Measurements from ENCODE around the gene ST6GALNAC5.

ST6GALNAC5 gene

DNA sequence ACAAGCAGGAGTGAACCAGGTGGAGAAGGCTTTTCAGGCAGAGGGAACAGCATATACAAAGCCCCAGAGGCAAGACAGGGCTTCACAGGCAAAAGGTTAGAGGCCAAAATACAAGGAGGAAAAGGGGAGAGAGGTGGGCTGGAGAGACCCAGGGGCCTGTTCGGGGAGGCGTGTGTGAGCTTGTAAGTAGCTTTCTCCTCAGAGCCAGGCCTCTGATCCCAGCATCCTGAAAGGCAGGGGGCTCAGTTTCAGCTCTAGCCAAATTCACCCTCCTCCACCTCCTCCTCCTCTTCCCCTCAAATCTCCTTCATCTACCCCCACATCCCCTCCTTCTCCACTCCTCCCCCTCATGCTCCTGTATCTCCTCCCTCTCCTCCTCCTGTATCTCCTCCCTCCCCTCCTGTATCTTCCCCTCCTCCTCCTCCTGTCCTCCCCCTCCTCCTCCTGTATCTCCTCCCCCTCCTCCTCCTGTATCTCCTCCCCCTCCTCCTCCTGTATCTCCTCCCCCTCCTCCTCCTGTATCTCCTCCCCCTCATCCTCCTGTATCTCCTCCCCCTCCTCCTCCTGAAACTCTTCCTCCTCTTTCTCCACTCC lies 148.6 kb downstream of the ST6GALNAC5 start:
- no peak for DNase-seq

DNA sequence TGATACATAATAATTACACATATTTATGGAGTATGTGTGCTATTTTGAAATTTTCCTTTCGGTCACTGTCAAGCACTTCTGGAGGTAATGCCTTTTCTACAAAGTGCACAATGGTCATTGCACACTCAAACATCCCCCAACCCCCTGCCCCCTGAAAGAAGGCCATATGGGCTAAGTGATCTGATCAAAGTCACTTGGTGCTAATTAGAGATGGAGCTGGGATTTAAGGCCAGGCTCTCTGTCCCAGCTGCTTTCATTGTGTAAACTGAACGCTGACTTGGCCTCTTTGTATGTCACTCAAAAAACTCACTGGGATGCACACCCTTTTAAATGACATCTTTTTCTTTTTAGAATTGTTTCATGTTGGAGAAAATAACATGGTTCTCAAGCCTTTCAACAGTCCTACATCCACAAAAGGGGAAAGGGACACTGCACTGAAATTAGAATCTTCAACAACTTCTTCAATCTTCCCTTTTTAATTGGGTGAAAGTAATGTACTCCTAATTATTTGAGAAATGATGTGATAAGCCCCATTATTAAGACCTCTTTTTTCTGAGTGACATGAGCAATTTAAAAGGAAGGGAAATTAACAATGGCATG lies 149.2 kb downstream of the ST6GALNAC5 start:
- no peak for DNase-seq

DNA sequence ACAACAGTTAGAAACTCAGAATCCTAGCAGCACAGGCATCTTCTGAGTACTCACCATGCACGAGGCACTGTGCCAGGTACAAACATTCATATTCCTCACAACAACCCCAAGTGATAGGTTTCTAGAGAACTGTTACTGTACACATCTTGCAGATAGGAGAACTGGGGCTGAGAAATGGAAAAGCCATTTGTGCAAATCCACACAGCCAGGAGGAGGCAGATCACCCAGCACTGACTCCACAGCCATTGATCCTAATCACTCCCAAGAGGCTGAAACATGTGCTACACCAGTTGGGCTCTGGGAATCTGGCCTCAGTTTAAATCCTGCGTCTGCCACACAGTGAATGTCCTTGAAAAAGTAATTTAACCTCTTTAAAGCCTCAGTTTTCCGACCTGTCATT lies 151.0 kb downstream of the ST6GALNAC5 start:
- no peak for DNase-seq

DNA sequence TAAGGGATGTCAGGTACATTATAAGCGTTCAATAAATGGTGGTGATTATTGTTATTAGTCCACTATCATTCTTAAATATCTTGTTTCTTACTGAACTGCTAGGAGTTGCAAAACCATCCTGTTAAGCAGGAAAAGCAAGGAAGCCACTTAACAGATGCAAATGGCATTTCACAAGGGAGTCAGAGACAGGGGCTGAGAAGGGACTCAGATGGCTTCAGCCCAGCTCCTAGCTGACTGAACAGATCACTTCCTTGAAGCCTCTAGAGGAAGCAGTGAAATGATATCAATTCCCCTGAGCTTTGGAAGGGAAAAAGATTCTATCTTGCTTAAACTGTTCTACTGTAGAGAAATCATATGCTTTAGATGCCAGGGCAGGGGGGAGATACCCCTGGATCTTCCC lies 151.5 kb downstream of the ST6GALNAC5 start:
- no peak for DNase-seq

DNA sequence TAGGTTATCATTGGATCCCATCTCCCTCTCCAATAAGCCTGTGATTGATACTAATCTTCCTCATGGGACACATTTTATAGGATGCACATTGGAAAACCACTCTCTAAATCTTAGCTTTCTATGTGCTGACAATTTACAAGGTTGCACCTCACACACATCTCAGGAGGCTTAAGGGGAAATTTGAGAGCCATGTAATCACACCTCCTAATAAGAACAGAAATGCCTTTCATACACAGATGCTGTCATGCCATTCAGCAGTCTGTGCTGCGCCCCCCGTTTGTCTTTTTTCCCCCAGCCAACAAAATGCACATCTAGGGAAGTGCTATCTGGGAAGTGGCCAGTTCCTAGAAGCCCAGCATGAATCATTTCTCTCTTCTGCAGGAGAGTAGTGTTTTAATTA lies 154.5 kb downstream of the ST6GALNAC5 start:
- no peak for DNase-seq

DNA sequence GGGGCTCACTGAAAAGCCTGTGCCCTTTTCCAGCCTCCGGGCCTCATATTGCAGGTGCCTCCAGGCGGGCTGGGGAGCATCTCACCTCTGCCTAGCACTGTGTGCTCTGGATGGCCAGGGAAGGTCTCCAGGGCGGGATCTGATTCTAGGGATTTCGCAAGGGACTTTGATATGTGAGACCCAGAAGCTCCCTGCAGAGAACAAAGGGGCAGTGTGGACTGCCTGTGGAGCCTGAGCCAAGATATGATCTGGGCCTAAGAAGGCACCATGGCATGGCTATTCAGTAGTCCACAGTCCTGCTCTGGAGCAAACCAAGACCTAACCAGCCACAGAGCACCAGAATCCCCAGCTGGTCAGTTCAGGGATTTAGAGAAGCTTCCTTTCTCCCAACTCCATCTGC lies 157.2 kb downstream of the ST6GALNAC5 start:
- DNase-seq, result no peak

DNA sequence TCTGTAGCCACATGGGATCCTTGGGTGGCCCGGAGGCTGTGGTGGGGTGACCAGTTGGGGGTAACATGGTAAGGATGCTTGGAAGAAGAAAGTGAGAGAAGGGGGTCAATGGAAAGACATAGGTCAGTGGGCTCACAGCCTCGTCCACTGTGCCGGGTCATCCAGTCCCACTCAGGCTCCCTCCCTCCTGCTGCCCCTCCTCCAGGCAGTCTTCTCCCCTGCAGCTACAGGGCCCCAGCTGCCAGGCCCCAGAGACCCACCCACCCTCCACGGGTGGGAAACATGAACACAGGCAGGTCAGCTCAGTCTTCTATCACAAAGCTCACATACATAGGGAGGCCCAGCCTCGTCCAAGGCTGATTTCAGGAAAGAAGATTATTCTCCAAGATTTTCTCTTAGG lies 158.3 kb downstream of the ST6GALNAC5 start:
- DNase-seq, result no peak

DNA sequence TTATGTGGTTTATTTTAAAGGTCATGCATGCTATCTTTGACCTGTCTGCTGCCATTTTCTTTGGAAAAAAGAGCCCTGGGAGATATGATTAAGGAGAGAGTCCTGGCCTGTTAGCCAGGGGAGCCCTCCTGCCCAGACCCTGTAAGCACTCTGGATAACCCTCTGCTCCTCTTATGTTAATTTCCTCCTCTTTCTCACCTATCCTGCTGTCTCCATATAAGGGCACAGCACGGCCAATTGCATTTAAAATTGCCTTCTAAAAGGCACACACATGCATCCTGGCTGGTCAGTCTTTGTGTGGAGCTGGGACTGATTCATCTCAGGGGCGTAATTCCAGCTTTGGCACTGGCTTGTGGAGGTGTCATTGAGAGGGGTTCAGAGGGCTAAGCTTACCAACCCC lies 158.9 kb downstream of the ST6GALNAC5 start:
- DNase-seq, result no peak

DNA sequence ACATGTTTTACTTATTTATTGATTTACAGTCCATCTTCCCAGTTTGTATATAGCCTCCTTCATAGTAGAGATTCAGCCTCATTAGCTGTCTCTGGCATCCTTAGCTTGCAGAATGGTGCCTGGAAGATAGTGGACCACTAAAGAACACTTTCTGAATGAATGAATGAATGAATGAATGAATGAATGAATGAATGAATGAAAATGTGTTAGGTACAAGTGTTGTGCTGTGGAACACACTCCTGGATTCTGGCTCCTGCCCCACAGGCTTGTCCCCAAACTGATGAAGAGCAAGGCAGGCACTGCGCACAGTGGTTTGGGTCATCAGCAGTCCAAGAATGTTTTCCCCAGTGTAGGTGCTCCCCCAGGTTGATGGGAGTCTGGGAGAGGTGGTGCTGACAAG lies 159.4 kb downstream of the ST6GALNAC5 start:
- DNase-seq, result no peak

DNA sequence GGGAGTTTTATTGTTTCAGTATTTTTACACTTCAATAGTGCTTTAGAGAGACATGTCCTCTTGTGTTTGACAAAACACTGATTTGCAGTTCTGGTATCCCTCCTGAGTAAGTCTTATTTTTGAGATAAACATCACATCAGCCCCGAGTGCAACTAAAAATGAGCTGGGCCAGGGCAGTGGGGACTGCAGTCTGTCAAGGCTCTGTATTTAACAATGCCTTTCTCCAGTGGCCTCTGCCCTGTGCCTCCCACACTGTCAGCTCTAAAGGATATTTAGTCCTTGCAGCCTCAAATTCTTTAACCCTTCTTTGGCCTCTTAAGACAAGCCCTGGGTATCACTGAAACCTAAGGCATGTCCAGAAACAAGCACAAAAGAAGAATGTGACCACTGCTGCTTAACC lies 160.6 kb downstream of the ST6GALNAC5 start:
- DNase-seq, result no peak

DNA sequence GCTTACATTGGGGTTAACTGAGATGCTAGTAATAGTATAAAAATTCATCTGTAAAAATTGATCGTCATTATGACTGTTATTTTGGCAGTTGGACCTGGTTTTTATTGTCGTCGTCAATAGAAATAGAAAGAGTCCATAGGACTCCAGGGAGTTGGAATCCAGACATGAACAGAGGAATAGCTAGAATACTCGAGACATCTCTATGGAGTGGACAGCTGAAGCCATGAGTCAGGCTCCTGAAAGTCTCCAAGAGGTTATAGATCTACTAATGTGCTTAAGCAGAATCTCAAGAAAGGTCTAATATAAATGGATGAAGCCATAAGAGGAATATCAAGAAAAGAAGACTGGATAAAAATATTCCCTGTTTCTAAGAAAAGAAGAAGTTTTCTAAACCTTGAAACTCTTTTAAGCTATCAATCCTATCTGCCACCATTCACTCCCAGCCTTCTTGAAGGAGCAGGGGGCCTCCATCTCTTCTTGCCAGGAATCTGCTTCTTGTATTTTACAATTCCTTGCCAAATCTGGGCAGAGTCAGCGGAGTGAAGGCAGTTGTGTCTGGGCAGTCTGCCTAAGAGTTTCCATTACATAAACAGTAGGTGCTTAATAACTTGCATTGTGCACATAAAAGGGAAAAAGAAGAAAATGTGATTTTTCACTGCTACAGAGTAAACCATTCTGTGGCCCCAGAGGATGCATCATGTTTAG lies 163.3 kb downstream of the ST6GALNAC5 start:
- DNase-seq, result no peak

DNA sequence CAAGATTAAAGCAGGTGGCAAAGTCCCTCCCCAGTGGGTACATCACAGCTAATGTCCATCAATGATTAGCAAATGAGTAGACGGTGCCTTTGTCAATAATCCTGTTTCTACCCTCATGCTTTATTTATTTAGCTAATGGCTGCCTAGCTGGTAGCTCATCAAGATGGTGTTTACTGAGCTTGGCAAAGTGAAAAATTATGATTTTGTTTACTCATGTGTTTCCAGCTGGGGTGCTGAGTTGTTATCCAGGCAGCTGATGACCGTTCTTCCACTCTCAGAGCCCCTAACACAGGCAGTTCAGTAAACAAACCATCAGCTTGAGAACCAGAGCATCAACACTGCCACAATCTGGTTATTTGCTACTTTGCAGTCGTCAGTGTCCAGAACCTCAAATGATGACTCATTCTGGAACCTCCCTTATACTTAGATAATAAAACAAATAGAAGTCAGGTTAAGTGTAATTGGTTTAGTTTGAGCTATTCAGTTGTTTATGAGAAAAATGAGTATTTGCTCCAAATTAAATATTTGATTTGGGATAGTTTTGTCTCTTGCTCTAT lies 163.9 kb downstream of the ST6GALNAC5 start:
- DNase-seq, result no peak

DNA sequence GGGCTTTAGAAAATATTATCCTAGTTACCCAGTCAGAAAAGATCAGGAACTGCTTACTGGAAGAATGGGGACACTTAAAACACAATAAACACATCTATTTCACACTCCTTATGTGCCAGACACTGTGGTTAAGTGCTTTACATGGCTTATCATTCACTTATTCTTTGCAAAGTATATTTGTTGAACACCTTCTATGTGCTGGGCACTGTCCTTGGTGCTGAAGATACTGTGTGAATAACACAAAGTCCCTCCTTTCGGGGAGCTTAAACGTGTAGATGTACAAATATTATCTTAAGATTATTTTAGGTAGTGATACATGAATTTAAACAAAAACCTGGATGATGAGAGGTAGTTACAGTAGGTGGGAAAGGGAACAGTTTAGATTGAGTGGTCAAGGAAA lies 169.3 kb downstream of the ST6GALNAC5 start:
- no peak for DNase-seq

DNA sequence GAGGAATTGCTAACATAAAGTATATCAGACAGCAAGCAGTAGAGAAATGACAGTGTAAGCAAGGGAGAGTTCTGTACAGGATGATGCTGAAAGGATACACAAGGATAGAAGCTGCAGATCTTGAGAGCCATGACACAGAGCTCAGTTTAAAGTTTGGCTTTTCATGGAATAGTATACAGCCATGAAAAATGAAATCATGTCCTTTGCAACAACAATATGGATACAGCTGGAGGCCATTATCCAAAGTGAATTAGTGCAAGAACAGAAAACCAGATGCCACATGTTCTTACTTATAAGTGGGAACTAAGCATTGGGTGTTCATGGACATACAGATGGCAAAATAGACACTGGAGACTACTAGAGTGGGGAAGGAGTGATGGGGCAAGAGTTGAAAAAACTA lies 169.8 kb downstream of the ST6GALNAC5 start:
- DNase-seq, result no peak

DNA sequence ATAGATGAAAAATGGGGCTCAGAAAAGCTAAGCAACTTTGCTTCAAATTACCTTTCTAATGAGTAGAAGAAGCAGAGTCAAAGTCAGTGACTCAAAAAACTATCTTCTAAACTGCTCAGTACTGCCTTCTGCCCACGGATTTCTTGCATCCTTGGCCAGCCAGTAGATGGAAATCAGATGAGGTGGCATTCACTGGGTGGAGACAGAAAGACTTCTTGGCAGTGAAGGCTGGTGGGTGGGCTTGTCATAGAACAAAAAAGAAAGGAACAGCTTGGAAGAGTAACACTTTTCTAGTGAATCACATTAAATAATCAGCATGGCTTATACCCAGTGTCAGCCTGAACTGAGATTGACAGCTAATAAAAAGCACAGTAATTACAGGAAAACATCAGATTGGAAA lies 170.7 kb downstream of the ST6GALNAC5 start:
- no peak for DNase-seq

DNA sequence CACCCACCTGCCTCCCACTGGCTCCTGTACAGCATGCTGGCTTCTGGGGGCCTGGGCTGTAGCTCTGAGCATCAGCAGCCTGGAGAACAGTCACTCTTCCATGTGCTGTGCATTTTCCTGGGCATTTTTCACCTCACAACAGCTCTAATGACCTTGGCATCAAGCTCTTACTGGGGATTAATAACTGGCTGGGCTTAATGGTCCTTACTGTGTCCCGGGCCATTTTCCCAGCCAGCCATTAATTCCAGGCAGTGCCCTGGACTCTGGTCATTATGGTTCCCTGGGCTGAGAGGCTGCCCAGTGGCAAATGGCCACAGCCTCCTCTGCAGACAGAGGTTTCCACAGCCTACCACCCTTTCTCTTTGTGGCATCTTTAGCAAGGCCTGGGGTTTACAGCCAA lies 171.8 kb downstream of the ST6GALNAC5 start:
- no peak for DNase-seq

DNA sequence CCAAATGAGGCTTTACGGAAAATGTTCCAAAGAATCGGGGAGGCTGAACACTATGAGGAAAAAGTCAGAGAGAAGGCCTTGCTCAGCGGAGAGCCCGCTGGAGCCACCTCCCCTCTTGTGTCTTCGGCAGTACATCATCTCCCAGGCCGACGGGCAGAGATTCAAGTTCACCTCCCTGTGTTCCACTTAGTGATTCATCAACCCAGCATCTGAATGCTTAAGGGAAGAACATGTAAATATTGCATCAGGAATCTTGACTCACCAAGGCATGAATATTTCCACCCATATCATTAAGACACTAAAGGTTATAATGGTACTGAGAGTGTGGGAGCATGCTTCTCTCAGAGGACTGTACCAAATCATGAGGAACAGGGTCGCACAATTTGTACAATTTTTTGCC lies 172.5 kb downstream of the ST6GALNAC5 start:
- DNase-seq, result no peak

DNA sequence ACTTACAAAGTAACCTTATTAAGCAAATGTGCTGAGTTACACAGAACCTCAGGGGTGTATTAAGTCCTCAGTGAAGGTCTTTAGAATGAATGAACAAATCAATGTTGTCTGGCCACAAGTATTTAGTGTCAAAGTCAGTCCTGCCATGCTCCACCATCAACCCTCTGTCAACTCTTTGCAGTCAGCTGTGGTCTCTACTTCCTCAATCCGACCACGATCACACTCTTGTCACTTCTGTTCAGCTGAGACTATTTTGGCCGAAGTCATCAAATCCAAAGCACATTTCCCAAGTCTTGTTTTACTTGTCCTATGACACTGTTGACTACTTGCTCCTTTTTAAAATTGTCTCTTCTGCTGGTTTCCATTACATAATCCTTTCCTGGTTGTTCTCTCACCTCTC lies 173.5 kb downstream of the ST6GALNAC5 start:
- DNase-seq, result no peak

DNA sequence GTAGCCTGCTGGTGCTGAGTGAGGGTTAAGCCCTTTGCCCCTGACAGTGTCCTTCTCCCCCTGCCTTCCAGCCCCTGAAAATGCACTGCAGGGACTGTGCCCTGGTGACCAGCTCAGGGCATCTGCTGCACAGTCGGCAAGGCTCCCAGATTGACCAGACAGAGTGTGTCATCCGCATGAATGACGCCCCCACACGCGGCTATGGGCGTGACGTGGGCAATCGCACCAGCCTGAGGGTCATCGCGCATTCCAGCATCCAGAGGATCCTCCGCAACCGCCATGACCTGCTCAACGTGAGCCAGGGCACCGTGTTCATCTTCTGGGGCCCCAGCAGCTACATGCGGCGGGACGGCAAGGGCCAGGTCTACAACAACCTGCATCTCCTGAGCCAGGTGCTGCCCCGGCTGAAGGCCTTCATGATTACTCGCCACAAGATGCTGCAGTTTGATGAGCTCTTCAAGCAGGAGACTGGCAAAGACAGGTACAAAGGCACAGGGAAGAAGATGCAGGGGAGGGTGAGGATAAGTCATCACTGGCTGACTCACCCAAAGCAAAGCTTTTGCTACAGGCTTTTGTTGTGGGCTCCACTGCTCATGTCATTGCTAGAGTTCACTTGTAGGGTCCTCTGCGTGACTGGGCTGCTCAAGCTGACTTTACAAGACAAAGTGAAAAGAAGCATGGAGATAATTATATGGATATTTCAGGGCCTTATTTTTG lies 177.0 kb downstream of the ST6GALNAC5 start:
- peak in 1 of 2 experiments; percentile 23 for DNase-seq

DNA sequence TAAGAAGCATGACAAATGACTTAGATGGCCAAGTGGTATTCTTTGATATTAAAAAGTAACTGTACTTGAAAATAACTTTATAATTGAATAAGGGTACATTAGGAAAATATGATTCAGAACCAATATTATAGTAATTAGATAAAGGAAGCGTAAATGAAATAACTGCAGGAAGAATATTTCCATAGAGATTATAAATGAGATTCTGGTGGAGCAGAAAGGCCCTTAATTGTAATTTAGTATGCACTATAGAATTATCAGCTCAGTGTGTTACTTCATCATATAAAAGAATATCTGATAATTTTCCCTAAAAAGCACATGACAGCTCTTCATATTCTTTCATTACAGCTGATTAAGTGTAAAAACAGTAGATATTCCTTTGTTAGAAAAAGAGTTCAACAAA lies 180.3 kb downstream of the ST6GALNAC5 start:
- no peak for DNase-seq

DNA sequence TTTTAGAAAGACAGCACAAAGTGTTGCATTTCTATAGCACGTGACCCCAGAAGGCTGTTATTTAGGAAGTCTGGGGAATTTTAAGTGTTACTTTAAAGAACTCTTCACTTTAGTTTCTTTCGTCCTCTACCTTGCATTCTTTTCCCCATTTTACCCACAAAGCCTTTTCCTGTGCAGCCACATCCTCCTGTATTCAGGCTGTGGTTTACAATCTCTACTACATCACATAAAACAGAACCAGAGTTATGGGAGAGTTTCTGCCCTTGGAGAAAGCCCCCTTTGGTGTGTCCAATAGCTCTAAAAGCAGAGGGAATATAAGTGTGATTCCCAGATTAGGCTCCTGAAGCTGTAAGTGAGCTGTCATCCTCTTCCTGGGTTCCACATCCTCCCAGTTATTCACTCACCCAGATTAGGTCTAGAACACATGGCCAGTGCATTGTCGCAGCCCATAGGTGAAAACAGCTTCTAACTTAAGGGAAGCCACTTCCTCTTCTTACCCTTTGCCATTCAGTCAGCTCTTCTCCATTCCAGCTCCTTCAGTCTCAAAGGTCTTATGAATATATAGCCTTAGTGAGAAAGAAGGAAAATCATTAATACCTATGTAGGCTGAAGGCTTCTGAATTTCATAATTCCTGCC lies 180.8 kb downstream of the ST6GALNAC5 start:
- no peak for DNase-seq

DNA sequence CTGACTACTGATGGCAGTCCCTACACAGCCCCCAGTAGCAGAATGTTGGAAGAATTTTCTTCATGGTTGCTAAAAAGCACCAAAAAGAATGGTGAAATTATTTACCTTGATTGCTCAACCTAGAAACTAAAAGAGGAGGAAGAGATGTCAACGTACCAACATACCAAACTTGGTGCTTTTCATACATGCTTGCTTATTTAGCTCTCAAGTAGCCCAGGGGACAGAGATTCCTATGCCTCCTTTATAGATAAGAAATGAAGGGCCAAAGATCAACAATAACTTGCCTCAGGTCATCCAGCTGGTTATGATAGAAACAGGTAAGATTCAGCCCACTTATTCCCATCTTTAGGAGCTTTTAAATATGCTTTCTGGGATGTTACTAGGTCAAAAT lies 181.3 kb downstream of the ST6GALNAC5 start:
- no peak for DNase-seq

DNA sequence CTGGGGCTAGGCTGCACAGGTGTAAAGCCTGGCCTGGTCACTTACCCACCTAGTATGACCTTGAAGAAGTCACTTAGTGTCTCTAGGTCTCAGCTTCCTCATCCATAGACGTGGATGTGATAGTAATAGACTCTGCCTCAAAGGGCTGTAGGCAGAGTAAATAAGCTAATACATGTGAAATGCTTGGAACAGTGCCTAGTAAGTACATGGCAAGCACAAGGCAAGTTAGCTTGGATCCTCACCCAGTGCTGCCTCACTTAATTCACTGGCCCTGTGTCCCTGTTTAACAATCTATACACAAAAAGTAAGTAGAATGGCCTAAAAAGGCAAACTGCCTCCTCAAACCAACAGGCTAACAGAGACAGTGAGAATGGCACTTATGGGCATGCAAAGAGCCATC lies 184.1 kb downstream of the ST6GALNAC5 start:
- DNase-seq, result no peak
